T-cell (primary cell): ENCODE data around the gene NEK7. TPM values are rescaled to one million over a fixed set of nuclear protein-coding genes. Genes with fewer than 3 reads are reported as not detected.

Experiments
- ATAC-seq, 4 experiments: fragments of 200-7000 bp in 3 of 4; fragments of 150-1000 bp in 1 of 4; cut with Tn5 transposase; replicated peaks in 1 of 4; 1 replicate in 3 of 4; 2 replicates in 1 of 4; pipeline ENCODE4 v1.10.0; 2021; ENCODE audit warnings: moderate library complexity in 3 of 4, mild to moderate bottlenecking in 2 of 4, moderate number of reproducible peaks in 1 of 4
- CTCF ChIA-PET, 2 donors: fragments of 300-600 bp; sonication (Branson Sonifier 250); formaldehyde crosslinking; loops; one replicate each; lab custom pipeline; 2022; ENCODE audit warnings: antibody characterized with exemption in 2 of 2; lab: Charles Lee
- POLR2A ChIA-PET, 2 donors: fragments of 300-600 bp; sonication (Branson Sonifier 250); formaldehyde crosslinking; loops; one replicate each; lab custom pipeline; 2022; ENCODE audit warnings: antibody characterized with exemption in 2 of 2; lab: Charles Lee
- DNase-seq, 35 experiments: peaks; one replicate each; pipeline versions ENCODE4 v3.0.0 to v3.0.0-alpha.2; 2013 to 2023
- H3K27ac ChIP-seq: one replicate; pipeline ENCODE4 v1.5.1; 2013; ENCODE audit warnings: low read length
- H3K27me3 ChIP-seq, 2 experiments: replicated peaks in 1 of 2; 1 replicate in 1 of 2; 2 replicates in 1 of 2; pipeline versions ENCODE4 v1.6.1 to v1.7.0; 2013; ENCODE audit warnings: low read length in 1 of 2, mixed read lengths in 1 of 2; ENCODE audit not compliant: control insufficient read depth in 2 of 2, insufficient read depth in 2 of 2; ENCODE audit errors: extremely low read depth in 1 of 2
- H3K36me3 ChIP-seq, 2 donors: 1 replicate in 1 of 2; 2 replicates in 1 of 2; pipeline versions ENCODE4 v1.6.1 to v1.7.0; 2013; ENCODE audit warnings: low read length in 1 of 2; ENCODE audit not compliant: control insufficient read depth in 2 of 2, insufficient read depth in 1 of 2; ENCODE audit errors: extremely low read depth in 1 of 2
- H3K4me1 ChIP-seq, 2 experiments: 1 replicate in 1 of 2; 2 replicates in 1 of 2; pipeline versions ENCODE4 v1.6.1 to v1.7.0; 2013; ENCODE audit warnings: low read length in 2 of 2, mixed read lengths in 1 of 2; ENCODE audit not compliant: insufficient read depth in 2 of 2, control insufficient read depth in 1 of 2; ENCODE audit errors: extremely low read depth in 1 of 2
- H3K4me3 ChIP-seq, 2 donors: 1 replicate in 1 of 2; 2 replicates in 1 of 2; pipeline versions ENCODE4 v1.5.1 to v1.7.0; 2013; ENCODE audit warnings: mild to moderate bottlenecking in 2 of 2, low read length in 1 of 2, moderate library complexity in 1 of 2; ENCODE audit not compliant: control insufficient read depth in 1 of 2; ENCODE audit errors: extremely low read depth in 1 of 2
- H3K9me3 ChIP-seq: 2 replicates; pipeline ENCODE4 v1.7.0; 2013
- H3K27ac Mint-ChIP-seq, 2 donors: one replicate each; pipeline ENCODE4 v1.8.0; 2020 to 2021; ENCODE audit warnings: mild to moderate bottlenecking in 2 of 2, mixed read lengths in 2 of 2
- H3K27me3 Mint-ChIP-seq, 2 donors: one replicate each; pipeline ENCODE4 v1.8.0; 2021 to 2022; ENCODE audit warnings: mixed read lengths in 2 of 2
- H3K36me3 Mint-ChIP-seq: one replicate; pipeline ENCODE4 v1.8.0; 2021; ENCODE audit warnings: mixed read lengths
- H3K4me1 Mint-ChIP-seq, 3 donors: one replicate each; pipeline ENCODE4 v1.8.0; 2020 to 2022; ENCODE audit warnings: mixed read lengths in 3 of 3, mild to moderate bottlenecking in 1 of 3
- H3K4me3 Mint-ChIP-seq, 3 donors: one replicate each; pipeline ENCODE4 v1.8.0; 2020 to 2022; ENCODE audit warnings: mild to moderate bottlenecking in 3 of 3, mixed read lengths in 3 of 3, moderate library complexity in 3 of 3
- H3K9me3 Mint-ChIP-seq, 3 donors: one replicate each; pipeline ENCODE4 v1.8.0; 2020 to 2022; ENCODE audit warnings: mixed read lengths in 3 of 3
- WGBS: methylation state at CpG from one replicate; pipeline ENCODE4 v1.1.5; 2013; ENCODE audit warnings: missing lambda C conversion rate; ENCODE audit not compliant: insufficient coverage; 5-methylcytosine and 5-hydroxymethylcytosine counted together
- total RNA-seq, 35 experiments: library from RNA in 6 of 35; stranded (reverse) in 6 of 35; fragments of 120-200 nt in 1 of 35; gene quantifications; one replicate each; pipeline versions ENCODE4 v1.2.1 to v1.2.4 and lab custom pipeline; 2013 to 2026

The NEK7 gene
- total RNA-seq, 5 donors from 2014 or later (not counting 1 experiment from before 2014, with no cell fraction given), result 31.8 to 75.4 (median 69.9) TPM

- H3K4me1 Mint-ChIP-seq, result peaks cover 20 to 44% (median 42%) of the 10 kb centered on the region in 3 donors
- Histone ChIP-seq H3K4me1 (peaks cover 0 to 4% of the 10 kb centered on the region in 2 experiments), H3K27me3 (no peaks in the 10 kb centered on the region), H3K9me3 (peaks cover 5% of the 10 kb centered on the region), H3K4me3 (no peak overlapping the region), H3K36me3 (peaks cover 0 to 18% of the 10 kb centered on the region in 2 donors), H3K27ac (no peak overlapping the region)
- H3K27ac Mint-ChIP-seq, result peak overlapping the region in 1 of 2 donors; percentile 10
- WGBS, result no CpG with 5 or more reads among the region's 5 CpGs
- DNase-seq, result peak in 1 of 35 experiments; percentile 6
- peaks cover 0 to 3% (median 0%) of the 10 kb centered on the region in 3 donors for H3K9me3 Mint-ChIP-seq
- no peak overlapping the region for H3K4me3 Mint-ChIP-seq
- peak in 1 of 4 experiments; percentile 19 for ATAC-seq
- ChIA-PET POLR2A (no interaction called here), CTCF (no interaction called here)
- H3K27me3 Mint-ChIP-seq, result no peaks in the 10 kb centered on the region
- peaks cover 22% of the 10 kb centered on the region for H3K36me3 Mint-ChIP-seq
Measured at GRCh38 chr1:198234520-198235251, 77.9 kb downstream of the NEK7 start.

- Mint-ChIP-seq H3K4me1 (peaks cover 27 to 47% (median 46%) of the 10 kb centered on the region in 3 donors), H3K9me3 (peaks cover 0 to 3% (median 0%) of the 10 kb centered on the region in 3 donors), H3K27me3 (no peaks in the 10 kb centered on the region), H3K4me3 (no peak overlapping the region), H3K27ac (no peak overlapping the region), H3K36me3 (peaks cover 23% of the 10 kb centered on the region)
- Histone ChIP-seq H3K36me3 (peaks cover 0 to 15% of the 10 kb centered on the region in 2 donors), H3K4me1 (peaks cover 0 to 10% of the 10 kb centered on the region in 2 experiments), H3K9me3 (peaks cover 5% of the 10 kb centered on the region), H3K4me3 (no peak overlapping the region), H3K27me3 (no peaks in the 10 kb centered on the region), H3K27ac (no peak overlapping the region)
- CTCF ChIA-PET, result no interaction called here
- POLR2A ChIA-PET, result no interaction called here
- peak in 4 of 35 experiments; percentile 2 to 31 (median 13) for DNase-seq
- WGBS, result no CpG with 5 or more reads among the region's 2 CpGs
- no peak for ATAC-seq
Measured at GRCh38 chr1:198238121-198238520, 81.3 kb downstream of the NEK7 start.

DNA sequence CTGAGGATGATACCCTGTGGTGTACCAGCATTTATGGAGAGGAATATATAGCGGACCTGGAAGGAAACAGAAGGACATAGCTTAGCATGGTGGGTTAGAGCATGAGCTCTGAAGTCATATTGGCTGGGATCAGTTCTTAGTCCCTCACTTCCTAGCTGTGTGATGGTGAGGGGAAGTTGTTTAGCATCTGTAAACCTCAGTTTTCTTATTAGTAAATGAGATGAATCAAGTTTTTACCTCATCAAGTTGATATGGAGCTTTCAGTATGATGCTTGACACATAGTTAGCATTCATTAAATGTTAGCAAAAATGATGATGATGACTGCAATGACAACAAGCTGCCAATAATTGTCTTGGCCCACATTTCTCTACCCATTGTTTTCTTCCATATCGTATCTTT is 84.8 kb downstream of the NEK7 start:
- POLR2A ChIA-PET, result interaction anchor here in 1 of 2 donors (1.1 kb wide), 1 partner anchor 71 kb away, joined by 6 read pairs; no protein-coding TSS in a partner anchor
- Histone ChIP-seq H3K4me3 (no peak overlapping the region), H3K4me1 (peaks cover 0 to 7% of the 10 kb centered on the region in 2 experiments), H3K27ac (no peak overlapping the region), H3K36me3 (peaks cover 0 to 2% of the 10 kb centered on the region in 2 donors), H3K27me3 (no peaks in the 10 kb centered on the region), H3K9me3 (no peaks in the 10 kb centered on the region)
- DNase-seq, result no peak
- no peak for ATAC-seq
- Mint-ChIP-seq H3K27me3 (no peaks in the 10 kb centered on the region), H3K9me3 (no peaks in the 10 kb centered on the region), H3K4me3 (no peak overlapping the region), H3K4me1 (peaks cover 31 to 53% (median 39%) of the 10 kb centered on the region in 3 donors), H3K36me3 (peaks cover 23% of the 10 kb centered on the region), H3K27ac (peak overlapping the region in 1 of 2 donors; percentile 23)
- 50% methylated on average over 2 of the region's 2 CpGs for WGBS
- CTCF ChIA-PET, result interaction anchor here in 1 of 2 donors (0.6 to 1.0 kb wide), 2 partner anchors 9 to 12 kb away, joined by 3 read pairs; no protein-coding TSS in a partner anchor

DNA sequence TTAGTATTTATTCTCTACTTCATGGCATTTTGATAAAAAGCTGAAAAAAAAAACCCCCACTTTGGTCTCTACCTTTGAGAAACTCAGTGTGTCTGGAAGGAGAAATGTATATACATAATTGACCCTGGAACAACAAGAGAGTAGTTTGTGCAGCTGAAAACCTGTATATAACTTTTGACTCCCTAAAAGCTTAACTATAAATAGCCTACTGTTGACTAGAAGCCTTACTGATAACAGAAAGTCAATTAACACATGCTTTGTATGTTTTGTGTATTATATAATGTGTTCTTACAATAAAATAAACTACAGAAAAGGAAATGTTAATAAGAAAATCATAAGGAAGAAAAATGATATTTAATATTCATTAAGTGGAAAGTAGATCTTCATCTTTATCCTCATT is 88.0 kb downstream of the NEK7 start:
- H3K36me3 ChIP-seq, result no peaks in the 10 kb centered on the region
- Mint-ChIP-seq H3K27ac (no peak overlapping the region), H3K4me1 (peaks cover 40 to 51% (median 50%) of the 10 kb centered on the region in 3 donors), H3K27me3 (no peaks in the 10 kb centered on the region), H3K36me3 (peaks cover 31% of the 10 kb centered on the region), H3K9me3 (no peaks in the 10 kb centered on the region), H3K4me3 (no peak overlapping the region)
- ChIA-PET POLR2A (interaction anchor here in 1 of 2 donors (0.6 to 0.7 kb wide), 2 partner anchors 89 to 257 kb away, joined by 4 to 5 read pairs; no protein-coding TSS in a partner anchor), CTCF (interaction anchor here (0.6 to 0.8 kb wide), 2 partner anchors 418 to 708 kb away, joined by 3 read pairs; no protein-coding TSS in a partner anchor)
- ATAC-seq (no peak), DNase-seq (no peak)
- H3K27ac ChIP-seq, result no peak overlapping the region
- H3K4me1 ChIP-seq, result peaks cover 0 to 7% of the 10 kb centered on the region in 2 experiments
- H3K27me3 ChIP-seq, result no peaks in the 10 kb centered on the region
- no peak overlapping the region for H3K4me3 ChIP-seq
- no peaks in the 10 kb centered on the region for H3K9me3 ChIP-seq

GRCh38 chr1:198245379-198245778 is 88.6 kb downstream of the NEK7 start:
- peaks cover 40 to 48% (median 46%) of the 10 kb centered on the region in 3 donors for H3K4me1 Mint-ChIP-seq
- no peak overlapping the region for H3K27ac ChIP-seq
- H3K4me3 ChIP-seq, result no peak overlapping the region
- ATAC-seq (no peak), DNase-seq (no peak)
- H3K9me3 ChIP-seq, result no peaks in the 10 kb centered on the region
- 92% methylated on average over 1 of the region's 2 CpGs for WGBS
- H3K27me3 ChIP-seq, result no peaks in the 10 kb centered on the region
- no peaks in the 10 kb centered on the region for H3K36me3 ChIP-seq
- peaks cover 31% of the 10 kb centered on the region for H3K36me3 Mint-ChIP-seq
- peaks cover 0 to 7% of the 10 kb centered on the region in 2 experiments for H3K4me1 ChIP-seq
- POLR2A ChIA-PET, result interaction anchor here in 1 of 2 donors (0.7 kb wide), 3 partner anchors 61 to 405 kb away, joined by 3 to 4 read pairs (median 3); no protein-coding TSS in a partner anchor
- no peak overlapping the region for H3K4me3 Mint-ChIP-seq
- no peak overlapping the region for H3K27ac Mint-ChIP-seq
- H3K9me3 Mint-ChIP-seq, result no peaks in the 10 kb centered on the region
- CTCF ChIA-PET, result no interaction called here
- H3K27me3 Mint-ChIP-seq, result no peaks in the 10 kb centered on the region

DNA sequence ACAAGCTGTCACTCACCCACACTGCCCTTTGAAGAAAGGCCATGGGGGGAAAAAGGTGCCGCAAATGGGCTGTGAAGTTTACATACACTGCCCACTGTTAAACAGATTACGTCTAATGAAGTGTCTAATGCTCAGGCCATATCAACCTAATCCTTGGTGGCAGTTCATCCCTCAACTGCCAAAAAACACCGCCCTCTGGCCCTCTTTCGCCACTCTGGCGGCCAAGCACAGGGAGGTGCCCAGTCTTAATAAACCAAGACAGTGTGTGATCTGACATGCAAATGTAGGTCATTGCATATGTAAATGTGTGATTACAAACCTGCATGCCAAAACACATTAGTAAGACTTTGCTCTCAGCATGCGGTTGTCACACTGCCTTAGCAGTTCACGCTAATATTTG is 89.5 kb downstream of the NEK7 start:
- ATAC-seq (no peak), DNase-seq (no peak)
- 92% methylated on average over 4 of the region's 7 CpGs for WGBS
- H3K4me1 ChIP-seq, result peaks cover 0 to 7% of the 10 kb centered on the region in 2 experiments
- no peaks in the 10 kb centered on the region for H3K36me3 ChIP-seq
- no peaks in the 10 kb centered on the region for H3K27me3 ChIP-seq
- ChIA-PET CTCF (interaction anchor here in 1 of 2 donors (0.6 kb wide), 1 partner anchor 129 kb away, joined by 5 read pairs; no protein-coding TSS in a partner anchor), POLR2A (no interaction called here)
- H3K9me3 Mint-ChIP-seq, result no peaks in the 10 kb centered on the region
- H3K27ac Mint-ChIP-seq, result no peak overlapping the region
- H3K36me3 Mint-ChIP-seq, result peaks cover 28% of the 10 kb centered on the region
- H3K27me3 Mint-ChIP-seq, result no peaks in the 10 kb centered on the region
- H3K4me3 ChIP-seq, result no peak overlapping the region
- H3K9me3 ChIP-seq, result no peaks in the 10 kb centered on the region
- no peak overlapping the region for H3K27ac ChIP-seq
- peaks cover 41 to 48% (median 41%) of the 10 kb centered on the region in 3 donors for H3K4me1 Mint-ChIP-seq
- no peak overlapping the region for H3K4me3 Mint-ChIP-seq
